SK-N-SH (cell line): ENCODE data around the gene NR5A2. TPM values are rescaled to one million over a fixed set of nuclear protein-coding genes. Genes with fewer than 3 reads are reported as not detected.

Experiments
- CTCF ChIA-PET: fragments of 300-600, 350-600 bp; formaldehyde crosslinking; extraction: SDS; loops from one replicate; lab custom pipeline; 2021; lab: Yijun Ruan, JAX
- POLR2A ChIA-PET: fragments of 350-600 bp; sonication (Branson Sonifier 250); formaldehyde crosslinking; extraction: SDS; loops from one replicate; lab custom pipeline; 2020; ENCODE audit warnings: antibody characterized with exemption, inconsistent platforms; lab: Yijun Ruan, JAX
- DNase-seq: peaks from one replicate; pipeline ENCODE4 v3.0.0; 2012
- H2AFZ ChIP-seq: fragments of 200-600 bp; sonication (generic); 2 replicates; pipeline ENCODE4 v1.8.1; 2016; ENCODE audit warnings: antibody characterized with exemption, mild to moderate bottlenecking, low read depth
- H3F3A ChIP-seq: fragments of 200-600 bp; sonication (generic); replicated peaks from 2 replicates; pipeline ENCODE3; 2016; ENCODE audit warnings: antibody characterized with exemption, mild to moderate bottlenecking; ENCODE audit not compliant: insufficient read depth
- H3K27ac ChIP-seq, 2 experiments: fragments of 200-500 bp in 1 of 2; fragments of 200-600 bp in 1 of 2; sonication (Bioruptor generic) in 1 of 2; sonication (generic), shearing (Covaris generic) in 1 of 2; 2 replicates each; pipeline versions ENCODE4 v1.5.1 to v1.6.1; 2014 to 2016; ENCODE audit warnings: low read depth in 2 of 2, inconsistent platforms in 1 of 2, low read length in 1 of 2, mild to moderate bottlenecking in 1 of 2, mixed read lengths in 1 of 2
- H3K27me3 ChIP-seq: fragments of 200-600 bp; sonication (generic), shearing (Covaris generic); 2 replicates; pipeline ENCODE4 v1.6.1; 2016; ENCODE audit warnings: mixed run types; ENCODE audit not compliant: insufficient read depth
- H3K36me3 ChIP-seq, 2 experiments: fragments of 200-500 bp in 1 of 2; fragments of 200-600 bp in 1 of 2; sonication (Bioruptor generic) in 1 of 2; sonication (generic) in 1 of 2; replicated peaks in 1 of 2; 2 replicates each; pipeline versions ENCODE3 to v1.5.1; 2014 to 2016; ENCODE audit warnings: low read length in 1 of 2, mild to moderate bottlenecking in 1 of 2; ENCODE audit not compliant: insufficient read depth in 2 of 2, control insufficient read depth in 1 of 2
- H3K4me1 ChIP-seq, 2 experiments: fragments of 200-500 bp in 1 of 2; fragments of 200-600 bp in 1 of 2; sonication (Bioruptor generic) in 1 of 2; sonication (generic), shearing (Covaris generic) in 1 of 2; 2 replicates each; pipeline versions ENCODE4 v1.5.1 to v1.6.1; 2014 to 2016; ENCODE audit warnings: low read depth in 1 of 2, low read length in 1 of 2, mixed run types in 1 of 2; ENCODE audit not compliant: insufficient read depth in 2 of 2, control insufficient read depth in 1 of 2
- H3K4me2 ChIP-seq: fragments of 200-600 bp; sonication (generic), shearing (Covaris generic); 2 replicates; pipeline ENCODE4 v1.6.1; 2017; ENCODE audit warnings: mixed run types
- H3K4me3 ChIP-seq, 2 experiments: fragments of 200-500 bp in 1 of 2; fragments of 200-600 bp in 1 of 2; sonication (Bioruptor generic) in 1 of 2; sonication (generic), shearing (Covaris generic) in 1 of 2; 2 replicates each; pipeline versions ENCODE4 v1.5.1 to v1.8.1; 2014 to 2016; ENCODE audit warnings: low read depth in 2 of 2, inconsistent platforms in 1 of 2, low read length in 1 of 2, mild to moderate bottlenecking in 1 of 2, mixed read lengths in 1 of 2, moderate library complexity in 1 of 2
- H3K79me2 ChIP-seq: fragments of 200-600 bp; sonication (generic); 2 replicates; pipeline ENCODE4 v1.8.1; 2017; ENCODE audit warnings: mild to moderate bottlenecking; ENCODE audit not compliant: insufficient read depth
- H3K9ac ChIP-seq: fragments of 200-600 bp; sonication (generic); 2 replicates; pipeline ENCODE4 v1.6.1; 2017; ENCODE audit warnings: mixed run types
- H3K9me2 ChIP-seq: fragments of 200-600 bp; sonication (generic); 2 replicates; pipeline ENCODE4 v1.6.1; 2017; ENCODE audit warnings: mixed run types
- H3K9me3 ChIP-seq: fragments of 200-600 bp; sonication (generic); 2 replicates; pipeline ENCODE4 v1.6.1; 2017; ENCODE audit warnings: mixed run types, mild to moderate bottlenecking, moderate library complexity
- H4K20me1 ChIP-seq: fragments of 200-600 bp; sonication (generic); 2 replicates; pipeline ENCODE4 v1.6.1; 2017; ENCODE audit warnings: mild to moderate bottlenecking, mixed run types; ENCODE audit not compliant: insufficient read depth
- CHD2 ChIP-seq: fragments of 150-350 bp; IDR thresholded peaks from 2 replicates; pipeline ENCODE4 v1.6.1; 2018; ENCODE audit warnings: low read length; ENCODE audit not compliant: partially characterized antibody
- FOXM1 ChIP-seq: IDR thresholded peaks from 2 replicates; pipeline ENCODE4 v1.4.0; 2012; ENCODE audit warnings: low read depth, mild to moderate bottlenecking
- GABPA ChIP-seq: IDR thresholded peaks from 2 replicates; pipeline ENCODE4 v1.4.0; 2012; ENCODE audit warnings: low read depth, mild to moderate bottlenecking
- GATA2 ChIP-seq: sonication (generic); formaldehyde crosslinking; IDR thresholded peaks from 2 replicates; pipeline ENCODE4 v1.5.0; 2020; ENCODE audit warnings: mild to moderate bottlenecking, missing genetic modification reagents
- JUND ChIP-seq: IDR thresholded peaks from 2 replicates; pipeline ENCODE4 v1.4.0; 2012
- MEF2A ChIP-seq: IDR thresholded peaks from 2 replicates; pipeline ENCODE4 v1.4.0; 2012; ENCODE audit warnings: low read depth, borderline replicate concordance
- NRF1 ChIP-seq: IDR thresholded peaks from 2 replicates; pipeline ENCODE4 v1.6.1; 2012; ENCODE audit warnings: low read depth, mild to moderate bottlenecking, low read length
- RAD21 ChIP-seq: IDR thresholded peaks from 2 replicates; pipeline ENCODE4 v1.6.1; 2012; ENCODE audit warnings: mild to moderate bottlenecking, low read length
- RCOR1 ChIP-seq: fragments of 150-350 bp; IDR thresholded peaks from 2 replicates; pipeline ENCODE4 v1.6.1; 2017; ENCODE audit warnings: antibody characterized with exemption, low read length
- RXRA ChIP-seq: IDR thresholded peaks from 2 replicates; pipeline ENCODE4 v1.4.0; 2012; ENCODE audit warnings: low read depth, mild to moderate bottlenecking, borderline replicate concordance
- SIN3A ChIP-seq: IDR thresholded peaks from 2 replicates; pipeline ENCODE4 v1.6.1; 2012; ENCODE audit warnings: low read depth, mild to moderate bottlenecking, low read length, moderate library complexity, borderline replicate concordance
- SMC3 ChIP-seq: IDR thresholded peaks from 2 replicates; pipeline ENCODE4 v1.6.1; 2012; ENCODE audit warnings: low read depth, low read length, improper control_type of control experiment
- TAF1 ChIP-seq: IDR thresholded peaks from 2 replicates; pipeline ENCODE4 v1.6.1; 2012; ENCODE audit warnings: low read depth, mild to moderate bottlenecking, low read length, moderate library complexity, borderline replicate concordance
- YY1 ChIP-seq: IDR thresholded peaks from 2 replicates; pipeline ENCODE4 v1.4.0; 2012; ENCODE audit warnings: low read depth, mild to moderate bottlenecking
- WGBS: methylation state at CpG from one replicate; pipeline ENCODE4 v1.1.6; 2017; ENCODE audit warnings: low lambda C conversion rate; 5-methylcytosine and 5-hydroxymethylcytosine counted together
- polyA plus RNA-seq, 3 experiments: library from polyadenylated mRNA; depleted of rRNA; stranded (reverse); fragments of >200 nt; gene quantifications; 2 replicates each; pipeline ENCODE4 v1.2.3, GENCODE V29; 2012
- TF ChIP-seq, protein P1 (sequence below): IDR thresholded peaks from 2 replicates; pipeline ENCODE4 v1.6.1; 2012; ENCODE audit warnings: mild to moderate bottlenecking, low read depth, low read length, moderate library complexity
- TF ChIP-seq, protein P2 (sequence below): IDR thresholded peaks from 2 replicates; pipeline ENCODE4 v1.4.0; 2012; ENCODE audit warnings: low read depth
- TF ChIP-seq, protein P3 (sequence below): fragments of 150-350 bp; IDR thresholded peaks from 2 replicates; pipeline ENCODE4 v1.6.1; 2016; ENCODE audit warnings: mild to moderate bottlenecking, low read depth, low read length

The NR5A2 gene
- polyA plus RNA-seq, 1 of the 3 experiments (the other 2 are of a cell fraction) = not detected

DNA sequence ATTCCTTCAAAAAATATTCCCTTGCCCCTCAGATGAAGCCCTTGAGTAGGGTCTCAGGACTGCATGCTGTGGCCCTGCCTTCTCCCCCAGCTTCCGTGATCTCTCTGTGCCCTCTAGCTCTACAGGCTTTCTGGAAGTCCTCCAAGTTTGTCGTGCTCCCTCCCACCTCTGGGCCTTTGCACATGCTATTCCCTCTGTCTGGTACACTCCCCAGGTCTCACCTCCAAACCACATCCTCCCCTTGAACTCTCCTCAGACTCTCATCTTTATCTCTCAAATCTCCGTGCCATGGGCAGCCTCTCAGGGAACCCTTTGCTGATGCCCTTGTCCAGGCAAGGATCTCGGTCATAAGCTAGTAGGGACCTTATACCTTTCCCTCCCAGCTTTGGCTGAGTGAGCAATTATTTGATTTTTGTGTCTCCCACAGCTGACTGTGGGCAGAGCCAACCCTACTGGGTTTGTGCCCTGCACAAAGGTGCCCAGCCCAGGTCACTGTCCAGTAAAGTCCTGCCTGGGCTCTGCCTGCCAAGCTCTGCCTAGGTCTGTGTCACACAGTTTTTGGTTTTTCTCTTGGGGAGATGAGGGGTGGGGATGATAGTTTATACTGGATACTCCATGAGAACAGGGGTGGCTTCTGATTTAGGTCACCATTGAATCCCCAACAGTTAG, 194.2 kb downstream of the NR5A2 start:
- Histone ChIP-seq H2AFZ (no peak overlapping the region), H3K27me3 (no peaks in the 10 kb centered on the region; the same call in 1 of the 2 replicates), H3K27ac (no peak overlapping the region), H3K9ac (no peak overlapping the region), H3K79me2 (no peaks in the 10 kb centered on the region), H3K4me2 (no peak overlapping the region), H4K20me1 (no peaks in the 10 kb centered on the region), H3K4me1 (no peaks in the 10 kb centered on the region; a peak in 1 of 4 replicates), H3K9me3 (no peaks in the 10 kb centered on the region), H3K4me3 (no peak overlapping the region), H3K9me2 (no peaks in the 10 kb centered on the region), H3K36me3 (no peaks in the 10 kb centered on the region), H3F3A (no peaks in the 10 kb centered on the region)
- 56% methylated on average over 4 of the region's 4 CpGs for WGBS
- TF ChIP-seq TAF1 = no peak
- no peak for TF ChIP-seq GABPA
- no peak for TF ChIP-seq MEF2A
- TF ChIP-seq SIN3A = no peak
- TF ChIP-seq, protein P1, sequence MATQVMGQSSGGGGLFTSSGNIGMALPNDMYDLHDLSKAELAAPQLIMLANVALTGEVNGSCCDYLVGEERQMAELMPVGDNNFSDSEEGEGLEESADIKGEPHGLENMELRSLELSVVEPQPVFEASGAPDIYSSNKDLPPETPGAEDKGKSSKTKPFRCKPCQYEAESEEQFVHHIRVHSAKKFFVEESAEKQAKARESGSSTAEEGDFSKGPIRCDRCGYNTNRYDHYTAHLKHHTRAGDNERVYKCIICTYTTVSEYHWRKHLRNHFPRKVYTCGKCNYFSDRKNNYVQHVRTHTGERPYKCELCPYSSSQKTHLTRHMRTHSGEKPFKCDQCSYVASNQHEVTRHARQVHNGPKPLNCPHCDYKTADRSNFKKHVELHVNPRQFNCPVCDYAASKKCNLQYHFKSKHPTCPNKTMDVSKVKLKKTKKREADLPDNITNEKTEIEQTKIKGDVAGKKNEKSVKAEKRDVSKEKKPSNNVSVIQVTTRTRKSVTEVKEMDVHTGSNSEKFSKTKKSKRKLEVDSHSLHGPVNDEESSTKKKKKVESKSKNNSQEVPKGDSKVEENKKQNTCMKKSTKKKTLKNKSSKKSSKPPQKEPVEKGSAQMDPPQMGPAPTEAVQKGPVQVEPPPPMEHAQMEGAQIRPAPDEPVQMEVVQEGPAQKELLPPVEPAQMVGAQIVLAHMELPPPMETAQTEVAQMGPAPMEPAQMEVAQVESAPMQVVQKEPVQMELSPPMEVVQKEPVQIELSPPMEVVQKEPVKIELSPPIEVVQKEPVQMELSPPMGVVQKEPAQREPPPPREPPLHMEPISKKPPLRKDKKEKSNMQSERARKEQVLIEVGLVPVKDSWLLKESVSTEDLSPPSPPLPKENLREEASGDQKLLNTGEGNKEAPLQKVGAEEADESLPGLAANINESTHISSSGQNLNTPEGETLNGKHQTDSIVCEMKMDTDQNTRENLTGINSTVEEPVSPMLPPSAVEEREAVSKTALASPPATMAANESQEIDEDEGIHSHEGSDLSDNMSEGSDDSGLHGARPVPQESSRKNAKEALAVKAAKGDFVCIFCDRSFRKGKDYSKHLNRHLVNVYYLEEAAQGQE = no peak
- TF ChIP-seq SMC3 = no peak
- TF ChIP-seq RCOR1 = no peak
- TF ChIP-seq CHD2 = no peak
- no peak for TF ChIP-seq FOXM1
- no peak for TF ChIP-seq GATA2 (CRISPR knock-in tag)
- ChIA-PET CTCF (no interaction called here), POLR2A (no interaction called here)
- no peak for DNase-seq

DNA sequence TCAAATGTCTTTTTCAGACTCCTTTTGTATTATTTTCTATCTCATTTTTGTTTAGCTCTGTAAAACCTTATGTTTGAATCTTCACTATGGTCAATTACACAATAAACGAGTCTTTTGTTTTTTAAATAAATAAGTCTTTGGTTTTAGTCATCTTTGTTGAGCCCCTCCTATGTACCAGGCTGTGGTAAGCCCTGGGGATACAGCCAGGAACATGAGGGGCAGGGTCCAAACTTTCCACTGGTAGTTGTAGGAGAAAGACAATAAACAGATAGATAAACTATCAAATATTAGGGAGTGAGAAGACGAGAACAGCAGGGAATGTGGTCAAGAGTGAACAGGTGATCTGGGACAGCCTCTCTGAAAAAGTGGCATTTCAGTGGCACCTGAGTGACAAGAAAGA, 195.7 kb downstream of the NR5A2 start:
- WGBS = 41% methylated on average over 2 of the region's 2 CpGs
- DNase-seq = no peak
- no peak overlapping the region for H3K9ac ChIP-seq
- no peak overlapping the region for H3K27ac ChIP-seq
- no peaks in the 10 kb centered on the region for H3K9me2 ChIP-seq
- H3K4me3 ChIP-seq = no peak overlapping the region
- H3K4me2 ChIP-seq = no peak overlapping the region
- TF ChIP-seq SMC3 (no peak), RXRA (no peak), JUND (no peak), NRF1 (no peak), MEF2A (no peak), GATA2 (CRISPR knock-in tag) (no peak), RAD21 (no peak), YY1 (no peak), TAF1 (no peak), FOXM1 (no peak)
- TF ChIP-seq, protein P2, sequence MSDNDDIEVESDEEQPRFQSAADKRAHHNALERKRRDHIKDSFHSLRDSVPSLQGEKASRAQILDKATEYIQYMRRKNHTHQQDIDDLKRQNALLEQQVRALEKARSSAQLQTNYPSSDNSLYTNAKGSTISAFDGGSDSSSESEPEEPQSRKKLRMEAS = no peak
- TF ChIP-seq, protein P3, sequence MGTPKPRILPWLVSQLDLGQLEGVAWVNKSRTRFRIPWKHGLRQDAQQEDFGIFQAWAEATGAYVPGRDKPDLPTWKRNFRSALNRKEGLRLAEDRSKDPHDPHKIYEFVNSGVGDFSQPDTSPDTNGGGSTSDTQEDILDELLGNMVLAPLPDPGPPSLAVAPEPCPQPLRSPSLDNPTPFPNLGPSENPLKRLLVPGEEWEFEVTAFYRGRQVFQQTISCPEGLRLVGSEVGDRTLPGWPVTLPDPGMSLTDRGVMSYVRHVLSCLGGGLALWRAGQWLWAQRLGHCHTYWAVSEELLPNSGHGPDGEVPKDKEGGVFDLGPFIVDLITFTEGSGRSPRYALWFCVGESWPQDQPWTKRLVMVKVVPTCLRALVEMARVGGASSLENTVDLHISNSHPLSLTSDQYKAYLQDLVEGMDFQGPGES = no peak
- TF ChIP-seq, protein P1 = no peak
- no peaks in the 10 kb centered on the region for H3K9me3 ChIP-seq
- ChIA-PET CTCF (no interaction called here), POLR2A (no interaction called here)
- H4K20me1 ChIP-seq = no peaks in the 10 kb centered on the region
- no peaks in the 10 kb centered on the region for H3K27me3 ChIP-seq
- H3F3A ChIP-seq = no peaks in the 10 kb centered on the region
- no peaks in the 10 kb centered on the region for H3K36me3 ChIP-seq
- H2AFZ ChIP-seq = no peak overlapping the region
- H3K79me2 ChIP-seq = no peaks in the 10 kb centered on the region
- H3K4me1 ChIP-seq = no peaks in the 10 kb centered on the region; a peak in 1 of 4 replicates
